ENCODE results near the gene PRR5L. TPM values are rescaled to one million over a fixed set of nuclear protein-coding genes. Genes with fewer than 3 reads are reported as not detected.

PRR5L gene
- polyA plus RNA-seq, 1 donor (not counting 4 experiments of a cell fraction or from before 2014, with no cell fraction given): 20.1 TPM

DNA sequence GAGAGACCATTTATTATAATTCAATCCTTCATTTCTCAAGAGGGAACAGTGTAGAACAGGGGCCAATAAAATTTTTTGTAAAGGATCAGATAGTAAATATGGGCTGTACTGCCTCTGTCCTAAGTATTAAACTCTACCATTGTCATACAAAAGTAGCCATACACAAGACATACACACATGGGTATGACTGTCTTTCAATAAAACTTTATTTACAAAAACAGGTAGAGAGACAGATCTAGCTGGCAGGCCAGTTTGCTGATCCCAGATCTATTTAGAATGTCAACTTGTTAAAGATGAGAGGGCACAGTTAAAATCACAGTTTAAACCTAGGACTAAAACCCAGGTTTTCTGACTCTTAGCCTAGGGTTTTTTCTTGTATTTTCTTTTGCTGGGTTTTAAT, 197.2 kb downstream of the PRR5L start:
- H3K9me3 ChIP-seq (ENCODE audit: control insufficient read depth, low read depth, low read length): no peaks in the 10 kb centered on the region
- H3K36me3 ChIP-seq (ENCODE audit: control insufficient read depth in 2 of 2, extremely low read depth in 1 of 2, insufficient read depth in 2 of 2, low read length in 2 of 2): peaks cover 12 to 33% of the 10 kb centered on the region in 2 experiments
- H3K4me2 ChIP-seq (ENCODE audit: control insufficient read depth, extremely low read depth, insufficient read depth, low read depth, low read length): no peak overlapping the region
- H3K79me2 ChIP-seq (ENCODE audit: control insufficient read depth, insufficient read depth, low read length): peaks cover 9% of the 10 kb centered on the region
- no peaks in the 10 kb centered on the region for H3K4me1 ChIP-seq (ENCODE audit: control insufficient read depth, extremely low read depth, insufficient read depth, low read length)
- no peak overlapping the region for H2AFZ ChIP-seq (ENCODE audit: control insufficient read depth, low read length)
- H3K27ac ChIP-seq (ENCODE audit: control insufficient read depth, insufficient read depth, low read length): no peak overlapping the region
- no peak for TF ChIP-seq CTCF (optimal IDR thresholded peaks at IDR 0.05 in 1 of 3, IDR thresholded peaks at IDR 0.05 in 1 of 3, conservative IDR thresholded peaks at IDR 0.05 in 1 of 3; ENCODE audit: extremely low read depth in 1 of 3, insufficient read depth in 2 of 3, low read length in 3 of 3)
- TF ChIP-seq EZH2 (IDR thresholded peaks at IDR 0.05; ENCODE audit: low read length): no peak
- DNase-seq (ENCODE audit: low read depth, low spot score) (no peak), FAIRE-seq (no peak)
- no peak overlapping the region for H3K4me3 ChIP-seq (ENCODE audit: control insufficient read depth in 2 of 3, extremely low read depth in 1 of 3, insufficient read depth in 2 of 3, low read depth in 1 of 3, low read length in 3 of 3)
- no peaks in the 10 kb centered on the region for H4K20me1 ChIP-seq (ENCODE audit: control insufficient read depth, extremely low read depth, insufficient read depth, low read length)
- no peaks in the 10 kb centered on the region for H3K27me3 ChIP-seq (ENCODE audit: control insufficient read depth, extremely low read depth, insufficient read depth, low read length)
- no peaks in the 10 kb centered on the region for H3K9me1 ChIP-seq (ENCODE audit: control insufficient read depth, extremely low read depth, insufficient read depth, low read length)
- dilution Hi-C loops (cut with MboI; ENCODE audit: extremely low pct_ligation_motif_present, low sequenced_read_pairs): no loop called here
- no peak overlapping the region for H3K9ac ChIP-seq (ENCODE audit: control insufficient read depth, extremely low read depth, insufficient read depth, low read length)

DNA sequence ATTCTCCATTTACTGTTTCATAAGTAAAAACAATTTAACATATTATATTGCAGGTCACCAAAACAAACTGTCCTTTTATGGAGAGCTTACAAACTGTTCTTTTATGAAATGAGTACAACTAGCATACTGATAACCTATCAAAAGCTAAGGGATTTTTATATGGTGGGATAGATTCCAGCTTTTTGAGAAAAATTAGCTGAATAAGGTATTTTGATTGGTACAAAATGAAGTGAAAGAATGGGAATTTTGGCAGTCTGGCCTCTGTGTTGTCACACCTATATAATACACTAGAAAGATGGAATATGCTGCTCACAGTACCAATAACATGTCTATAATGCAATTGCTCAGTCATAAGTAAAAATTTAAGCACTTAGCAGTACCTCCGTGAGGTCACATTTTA, 202.6 kb downstream of the PRR5L start:
- DNase-seq (ENCODE audit: low read depth, low spot score) (no peak), FAIRE-seq (no peak)
- H3K4me1 ChIP-seq (ENCODE audit: control insufficient read depth, extremely low read depth, insufficient read depth, low read length): peaks cover 18% of the 10 kb centered on the region
- no peaks in the 10 kb centered on the region for H3K9me3 ChIP-seq (ENCODE audit: control insufficient read depth, low read depth, low read length)
- no peak overlapping the region for H3K4me3 ChIP-seq (ENCODE audit: control insufficient read depth in 2 of 3, extremely low read depth in 1 of 3, insufficient read depth in 2 of 3, low read depth in 1 of 3, low read length in 3 of 3)
- H3K9me1 ChIP-seq (ENCODE audit: control insufficient read depth, extremely low read depth, insufficient read depth, low read length): no peaks in the 10 kb centered on the region
- no peak for TF ChIP-seq EZH2 (IDR thresholded peaks at IDR 0.05; ENCODE audit: low read length)
- no peak for TF ChIP-seq CTCF (optimal IDR thresholded peaks at IDR 0.05 in 1 of 3, IDR thresholded peaks at IDR 0.05 in 1 of 3, conservative IDR thresholded peaks at IDR 0.05 in 1 of 3; ENCODE audit: extremely low read depth in 1 of 3, insufficient read depth in 2 of 3, low read length in 3 of 3)
- H3K79me2 ChIP-seq (ENCODE audit: control insufficient read depth, insufficient read depth, low read length): peaks cover 30% of the 10 kb centered on the region
- dilution Hi-C loops (cut with MboI; ENCODE audit: extremely low pct_ligation_motif_present, low sequenced_read_pairs): no loop called here
- no peak overlapping the region for H2AFZ ChIP-seq (ENCODE audit: control insufficient read depth, low read length)
- H3K4me2 ChIP-seq (ENCODE audit: control insufficient read depth, extremely low read depth, insufficient read depth, low read depth, low read length): no peak overlapping the region
- H3K27me3 ChIP-seq (ENCODE audit: control insufficient read depth, extremely low read depth, insufficient read depth, low read length): no peaks in the 10 kb centered on the region
- H4K20me1 ChIP-seq (ENCODE audit: control insufficient read depth, extremely low read depth, insufficient read depth, low read length): no peaks in the 10 kb centered on the region
- H3K27ac ChIP-seq (ENCODE audit: control insufficient read depth, insufficient read depth, low read length): no peak overlapping the region
- H3K36me3 ChIP-seq (ENCODE audit: control insufficient read depth in 2 of 2, extremely low read depth in 1 of 2, insufficient read depth in 2 of 2, low read length in 2 of 2): peaks cover 6 to 15% of the 10 kb centered on the region in 2 experiments
- no peak overlapping the region for H3K9ac ChIP-seq (ENCODE audit: control insufficient read depth, extremely low read depth, insufficient read depth, low read length)
